ENCODE data around the gene XYLB. TPM values are rescaled to one million over a fixed set of nuclear protein-coding genes. Genes with fewer than 3 reads are reported as not detected.

Gene XYLB
- total RNA-seq, 1 experiment from 2014 or later, result 20.1 TPM

- ChIA-PET POLR2A (no interaction called here), CTCF (no interaction called here)
- H3K9me3 ChIP-seq, result no peaks in the 10 kb centered on the region
- H3K9me3 Mint-ChIP-seq (ENCODE audit: unreplicated experiment), result peaks cover 8% of the 10 kb centered on the region
- peaks cover 48% of the 10 kb centered on the region for H3K36me3 Mint-ChIP-seq (ENCODE audit: insufficient read depth, unreplicated experiment)
- BruUV-seq (replicated peaks), result no TSS peak
- no peaks in the 10 kb centered on the region for H3K27me3 Mint-ChIP-seq (ENCODE audit: insufficient read depth, unreplicated experiment)
- H3K36me3 ChIP-seq (ENCODE audit: control insufficient read depth, insufficient read depth, low read length), result peaks cover 2% of the 10 kb centered on the region
- no peak overlapping the region for H3K4me3 Mint-ChIP-seq (ENCODE audit: unreplicated experiment)
- no peaks in the 10 kb centered on the region for H3K4me1 ChIP-seq
- TF ChIP-seq CTCF (IDR thresholded peaks at IDR 0.05; ENCODE audit: insufficient read depth in 1 of 2, low read depth in 1 of 2, low read length in 1 of 2, severe bottlenecking in 1 of 2, unreplicated experiment in 1 of 2), result no peak
- H3K27me3 ChIP-seq (replicated peaks; ENCODE audit: control insufficient read depth, insufficient read depth, low read length), result no peaks in the 10 kb centered on the region
- no peak for DNase-seq
- H3K4me1 Mint-ChIP-seq (ENCODE audit: low read depth, unreplicated experiment), result no peaks in the 10 kb centered on the region
- no peak overlapping the region for H3K4me3 ChIP-seq (ENCODE audit: low read depth, low read length)
- H3K27ac Mint-ChIP-seq (ENCODE audit: unreplicated experiment), result no peak overlapping the region
- intact Hi-C loops (cut with micrococcal nuclease; ENCODE audit: unreplicated experiment), result no loop called here
Measured at GRCh38 chr3:38379201-38379770, 32.7 kb downstream of the XYLB start.

- no peak overlapping the region for H3K4me3 ChIP-seq (ENCODE audit: low read depth, low read length)
- Mint-ChIP-seq H3K4me3 (ENCODE audit: unreplicated experiment) (no peak overlapping the region), H3K9me3 (ENCODE audit: unreplicated experiment) (peaks cover 35% of the 10 kb centered on the region), H3K4me1 (ENCODE audit: low read depth, unreplicated experiment) (no peaks in the 10 kb centered on the region), H3K27me3 (ENCODE audit: insufficient read depth, unreplicated experiment) (no peaks in the 10 kb centered on the region), H3K27ac (ENCODE audit: unreplicated experiment) (no peak overlapping the region), H3K36me3 (ENCODE audit: insufficient read depth, unreplicated experiment) (peaks cover 65% of the 10 kb centered on the region)
- TF ChIP-seq CTCF (IDR thresholded peaks at IDR 0.05; ENCODE audit: insufficient read depth in 1 of 2, low read depth in 1 of 2, low read length in 1 of 2, severe bottlenecking in 1 of 2, unreplicated experiment in 1 of 2), result no peak
- DNase-seq, result no peak
- intact Hi-C loops (cut with micrococcal nuclease; ENCODE audit: unreplicated experiment), result no loop called here
- H3K36me3 ChIP-seq (ENCODE audit: control insufficient read depth, insufficient read depth, low read length), result no peaks in the 10 kb centered on the region; the same call in none of the 2 replicates
- ChIA-PET POLR2A (no interaction called here), CTCF (no interaction called here)
- no peaks in the 10 kb centered on the region for H3K27me3 ChIP-seq (replicated peaks; ENCODE audit: control insufficient read depth, insufficient read depth, low read length)
- no peaks in the 10 kb centered on the region for H3K9me3 ChIP-seq
- no TSS peak for BruUV-seq (replicated peaks)
- H3K4me1 ChIP-seq, result no peaks in the 10 kb centered on the region
Measured at GRCh38 chr3:38382506-38383080, 36.0 kb downstream of the XYLB start.

GRCh38 chr3:38383156-38383875, 36.7 kb downstream of the XYLB start:
- Mint-ChIP-seq H3K27me3 (ENCODE audit: insufficient read depth, unreplicated experiment) (no peaks in the 10 kb centered on the region), H3K27ac (ENCODE audit: unreplicated experiment) (no peak overlapping the region), H3K4me1 (ENCODE audit: low read depth, unreplicated experiment) (no peaks in the 10 kb centered on the region), H3K9me3 (ENCODE audit: unreplicated experiment) (peaks cover 36% of the 10 kb centered on the region), H3K36me3 (ENCODE audit: insufficient read depth, unreplicated experiment) (peaks cover 58% of the 10 kb centered on the region), H3K4me3 (ENCODE audit: unreplicated experiment) (no peak overlapping the region)
- CTCF ChIA-PET, result no interaction called here
- Histone ChIP-seq H3K27me3 (replicated peaks; ENCODE audit: control insufficient read depth, insufficient read depth, low read length) (no peaks in the 10 kb centered on the region), H3K9me3 (no peaks in the 10 kb centered on the region), H3K4me3 (ENCODE audit: low read depth, low read length) (no peak overlapping the region), H3K36me3 (ENCODE audit: control insufficient read depth, insufficient read depth, low read length) (no peaks in the 10 kb centered on the region; the same call in none of the 2 replicates), H3K4me1 (no peaks in the 10 kb centered on the region)
- no TSS peak for BruUV-seq (replicated peaks)
- POLR2A ChIA-PET, result no interaction called here
- no peak for DNase-seq
- intact Hi-C loops (cut with micrococcal nuclease; ENCODE audit: unreplicated experiment), result no loop called here
- no peak for TF ChIP-seq CTCF (IDR thresholded peaks at IDR 0.05; ENCODE audit: insufficient read depth in 1 of 2, low read depth in 1 of 2, low read length in 1 of 2, severe bottlenecking in 1 of 2, unreplicated experiment in 1 of 2)
